Measurements from ENCODE around the gene C14orf119.

The C14orf119 gene

DNA sequence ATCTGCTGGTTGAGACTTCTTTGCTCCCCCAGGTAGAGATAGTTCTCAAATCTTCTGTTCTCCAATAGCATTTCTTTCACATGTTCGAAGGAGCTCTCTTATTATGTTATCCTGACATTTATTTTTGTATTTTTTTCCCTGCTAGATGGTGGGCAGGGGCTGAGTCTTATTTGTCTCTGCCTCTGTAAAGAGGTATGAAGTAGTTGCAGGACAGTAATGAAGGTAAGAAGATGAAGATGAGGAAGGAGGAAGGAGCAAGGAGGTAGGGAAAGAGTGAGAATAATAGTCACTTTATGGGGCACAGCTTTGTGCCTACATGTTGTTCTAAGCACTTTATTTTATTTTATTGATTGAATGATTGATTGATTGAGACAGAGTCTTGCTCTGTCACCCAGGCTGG lies 14.5 kb downstream of the C14orf119 start:
- no peak for DNase-seq (ENCODE audit: low read depth in 2 of 2)

DNA sequence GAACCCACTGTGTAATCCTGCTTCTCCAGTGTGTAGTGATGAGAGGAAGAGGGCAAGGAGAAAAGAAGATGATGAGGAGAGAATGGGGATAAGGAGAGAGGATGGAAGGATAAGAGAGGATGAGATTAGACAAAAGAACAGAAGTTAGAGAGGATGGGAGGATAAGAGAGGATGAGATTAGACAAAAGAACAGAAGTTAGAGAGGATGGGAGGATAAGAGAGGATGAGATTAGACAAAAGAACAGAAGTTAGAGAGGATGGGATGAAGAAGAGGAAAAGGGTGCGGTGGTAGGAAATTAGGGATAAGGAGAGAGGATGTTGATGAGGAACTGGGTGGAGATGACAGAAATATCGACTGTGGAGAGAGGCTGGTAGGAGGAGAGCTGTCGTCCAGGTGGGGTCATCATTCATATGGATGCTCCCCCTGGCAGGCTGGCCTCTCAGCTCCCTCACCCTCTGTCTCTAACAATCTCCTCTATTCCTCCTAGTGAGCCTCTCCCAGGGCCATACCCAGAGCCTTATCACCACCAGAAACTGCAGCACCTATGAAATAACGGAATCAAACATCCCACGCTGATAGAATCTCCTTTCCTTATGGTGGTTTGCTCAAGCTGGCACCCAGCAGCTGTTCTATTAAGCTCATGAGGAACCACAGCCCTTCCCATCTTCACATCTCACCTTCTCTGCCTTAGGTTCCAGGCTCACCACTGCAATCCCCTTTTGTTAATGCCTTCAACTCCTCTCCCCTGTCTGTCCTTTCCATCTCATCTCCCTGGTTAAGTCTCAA lies 15.5 kb downstream of the C14orf119 start:
- DNase-seq (ENCODE audit: low read depth in 2 of 2): no peak

DNA sequence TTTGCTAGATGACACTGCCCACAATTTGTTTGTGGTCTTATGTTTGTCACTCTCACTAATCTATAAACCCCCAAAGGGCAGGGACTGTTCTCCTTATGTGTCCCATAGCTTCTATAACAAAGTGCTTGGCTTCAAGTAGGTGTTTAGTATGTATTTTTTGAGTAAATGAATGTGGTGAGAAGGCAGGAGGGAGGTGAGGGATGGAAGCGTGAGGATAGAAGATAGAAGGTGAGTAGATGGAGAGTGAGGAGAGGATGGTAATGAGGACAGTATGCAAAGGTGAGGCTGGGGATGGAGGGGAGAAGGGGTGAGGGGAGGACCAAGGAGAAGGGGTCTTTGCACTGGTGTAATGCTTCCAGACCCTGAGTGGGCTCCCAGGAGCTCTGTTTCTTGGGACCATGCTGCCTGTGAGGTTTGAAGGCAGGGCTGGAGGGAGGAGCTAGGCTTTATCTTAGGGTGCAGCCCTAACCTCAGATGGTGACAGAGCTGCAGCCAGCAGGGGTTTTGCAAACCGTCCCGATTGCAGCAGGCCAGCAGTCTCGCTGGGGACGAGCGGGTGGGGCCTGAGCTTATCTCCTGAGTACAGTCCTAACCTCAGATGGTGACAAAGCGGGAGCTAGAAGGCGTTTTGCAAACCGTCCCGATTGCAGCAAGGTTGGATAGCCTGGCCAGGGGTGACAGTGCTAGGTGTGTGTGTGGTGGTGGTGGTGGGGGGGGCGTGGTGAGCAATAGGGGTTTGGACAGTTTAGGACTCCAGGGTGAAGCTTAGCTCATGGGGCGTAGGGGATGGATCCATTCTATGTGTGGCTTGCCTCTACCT lies 17.3 kb downstream of the C14orf119 start:
- DNase-seq (ENCODE audit: low read depth in 2 of 2): no peak

DNA sequence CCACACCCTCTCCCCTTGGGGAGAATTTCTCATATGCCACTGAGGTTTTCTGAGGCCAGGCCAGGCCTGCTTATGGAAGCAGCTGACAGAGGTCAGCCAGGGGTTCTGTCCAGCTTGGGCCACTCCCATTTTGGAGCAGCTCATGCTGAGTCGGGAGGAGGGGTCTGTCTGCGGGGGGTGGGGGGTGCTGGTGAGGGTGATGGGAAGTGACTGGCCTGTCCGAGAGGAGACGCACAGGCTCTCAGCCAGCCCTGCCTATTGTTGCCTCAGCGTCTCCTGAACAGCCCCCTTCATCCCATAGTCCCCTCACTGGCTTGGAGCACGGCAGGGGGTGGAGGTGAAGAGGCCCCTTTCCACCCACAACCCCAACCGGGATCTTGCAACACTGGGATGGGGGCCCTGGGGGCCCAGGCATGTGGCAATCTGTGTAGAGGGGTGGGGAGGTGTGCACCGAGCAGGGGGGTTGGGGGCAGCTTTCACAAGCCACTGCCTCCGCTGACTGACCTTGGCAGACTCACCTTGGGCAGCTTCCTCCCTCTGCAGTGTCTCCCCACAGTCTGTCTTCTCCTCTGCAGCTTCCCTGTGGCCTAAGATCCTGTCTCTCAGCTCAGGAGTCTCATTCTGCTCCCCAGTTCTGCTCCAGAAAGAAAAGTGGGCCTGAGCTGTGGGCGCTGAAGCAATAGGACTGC lies 18.3 kb downstream of the C14orf119 start:
- DNase-seq (ENCODE audit: low read depth in 2 of 2): no peak

DNA sequence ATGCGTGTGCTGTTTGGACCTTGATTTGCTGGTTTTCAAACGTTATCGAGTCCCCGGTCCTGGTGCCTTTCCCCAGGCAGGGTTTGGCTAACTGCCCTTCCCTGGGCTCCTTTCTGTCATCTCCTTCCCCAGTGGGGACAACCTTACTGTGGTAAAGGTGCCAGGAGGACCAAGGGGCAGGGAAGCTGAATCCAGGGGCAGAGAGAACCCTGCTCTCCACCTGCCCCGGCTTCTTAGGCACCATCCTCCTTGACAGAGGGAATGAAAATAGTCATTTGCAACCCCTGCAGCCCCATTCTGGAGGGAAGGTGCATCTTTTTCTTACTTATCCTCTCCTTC lies 18.8 kb downstream of the C14orf119 start:
- no peak for DNase-seq (ENCODE audit: low read depth in 2 of 2)

DNA sequence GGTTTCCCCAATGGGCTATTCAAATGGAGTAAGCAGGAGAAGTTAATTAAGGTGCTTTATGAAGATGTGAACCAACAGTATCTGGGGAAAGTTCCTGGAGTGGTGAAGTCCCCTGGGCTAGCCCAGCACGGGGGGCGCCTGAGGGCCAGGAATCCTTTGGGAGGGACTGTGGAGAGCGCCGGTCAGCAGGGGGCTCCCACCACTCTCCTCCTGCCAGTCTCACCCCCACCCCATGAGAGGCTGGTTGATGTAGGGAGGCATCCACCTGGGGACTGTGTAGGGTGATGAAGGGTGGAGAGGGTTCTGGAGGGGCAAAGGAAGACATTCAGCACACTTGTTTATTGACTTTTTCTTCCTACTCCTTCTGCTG lies 19.3 kb downstream of the C14orf119 start:
- no peak for DNase-seq (ENCODE audit: low read depth in 2 of 2)

DNA sequence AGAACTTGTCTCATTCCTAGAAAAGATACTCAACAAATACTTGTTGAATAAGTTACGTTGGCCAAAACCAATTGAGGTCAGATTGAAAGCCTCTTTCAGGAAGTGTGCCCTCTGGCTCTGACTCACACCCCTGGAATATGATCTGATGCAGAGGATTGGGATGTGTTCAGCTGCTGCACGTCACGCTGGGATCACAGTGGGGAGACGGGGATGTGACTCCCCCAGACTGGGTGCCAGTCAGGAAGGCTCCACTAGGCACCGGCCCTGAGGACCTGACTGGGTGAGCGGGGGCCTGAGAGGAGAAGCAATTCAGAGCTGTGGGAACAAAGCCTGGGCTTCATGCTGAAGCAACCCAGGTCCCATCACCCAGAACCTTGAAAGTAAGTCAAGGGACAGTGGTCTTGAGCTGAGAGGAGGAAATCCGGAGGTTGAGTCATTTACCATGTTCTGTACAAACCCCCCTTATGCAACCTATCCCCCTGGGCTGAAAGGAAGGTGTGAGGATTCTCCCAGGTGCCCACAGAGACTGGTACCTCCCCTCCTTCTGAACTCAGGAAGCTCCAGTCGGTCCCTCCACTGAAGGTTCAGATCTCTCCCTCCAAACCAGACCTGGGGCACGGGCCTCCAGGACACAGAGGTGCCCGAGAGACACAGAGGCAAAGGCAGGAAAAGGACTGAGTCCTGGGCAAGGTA lies 19.9 kb downstream of the C14orf119 start:
- no peak for DNase-seq (ENCODE audit: low read depth in 2 of 2)

DNA sequence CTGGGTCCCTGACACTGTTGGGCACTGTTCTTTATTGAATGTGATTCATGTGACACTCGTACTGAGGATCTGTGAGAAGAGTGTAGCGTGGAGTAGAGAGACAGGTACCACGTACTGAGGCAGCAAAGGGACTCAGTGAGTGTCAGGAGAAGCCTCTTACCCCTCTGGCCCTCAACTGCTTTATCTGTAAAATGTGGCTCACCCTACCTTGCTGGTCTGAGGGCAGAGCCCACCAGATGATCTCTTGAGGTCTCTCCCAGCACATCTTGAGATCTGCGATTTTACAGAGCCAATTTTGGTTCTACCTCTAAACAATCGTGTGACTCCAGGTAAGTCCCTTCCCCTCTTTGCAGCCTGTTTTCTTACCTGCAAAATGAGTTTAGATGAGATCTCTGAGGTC lies 20.6 kb downstream of the C14orf119 start:
- DNase-seq (ENCODE audit: low read depth in 2 of 2): no peak

DNA sequence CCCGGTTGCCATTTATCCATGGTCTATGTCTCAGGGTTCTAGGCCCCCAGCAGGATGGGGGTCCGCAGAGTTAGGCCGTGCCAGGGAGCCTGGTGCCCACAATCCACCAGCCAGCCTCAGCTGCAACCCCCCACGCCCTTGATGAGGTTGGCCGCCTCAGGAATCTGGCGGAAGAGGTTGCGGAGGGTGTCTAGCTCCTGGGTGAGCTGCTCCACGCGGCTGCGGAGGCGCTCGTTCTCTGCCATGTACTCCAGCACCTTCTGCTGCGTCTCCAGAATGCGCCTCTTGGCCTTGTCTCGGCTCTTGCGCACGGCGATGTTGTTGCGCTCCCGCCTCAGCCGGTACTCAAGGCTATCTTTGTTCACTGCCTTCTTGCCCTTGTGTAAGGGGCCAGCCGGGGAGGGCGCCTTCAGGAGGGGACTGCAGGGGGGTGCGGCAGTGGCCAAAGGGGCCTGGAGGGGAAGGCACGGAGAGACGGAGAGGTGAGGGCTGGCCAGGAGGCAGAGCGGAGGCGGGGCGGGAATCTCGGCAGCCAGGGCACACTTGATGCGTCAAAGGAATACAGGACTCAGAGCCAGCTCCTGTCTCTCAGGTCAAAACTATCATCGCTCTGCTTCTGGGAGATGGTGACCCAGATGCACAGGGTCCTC lies 22.2 kb downstream of the C14orf119 start:
- no peak for DNase-seq (ENCODE audit: low read depth in 2 of 2)

DNA sequence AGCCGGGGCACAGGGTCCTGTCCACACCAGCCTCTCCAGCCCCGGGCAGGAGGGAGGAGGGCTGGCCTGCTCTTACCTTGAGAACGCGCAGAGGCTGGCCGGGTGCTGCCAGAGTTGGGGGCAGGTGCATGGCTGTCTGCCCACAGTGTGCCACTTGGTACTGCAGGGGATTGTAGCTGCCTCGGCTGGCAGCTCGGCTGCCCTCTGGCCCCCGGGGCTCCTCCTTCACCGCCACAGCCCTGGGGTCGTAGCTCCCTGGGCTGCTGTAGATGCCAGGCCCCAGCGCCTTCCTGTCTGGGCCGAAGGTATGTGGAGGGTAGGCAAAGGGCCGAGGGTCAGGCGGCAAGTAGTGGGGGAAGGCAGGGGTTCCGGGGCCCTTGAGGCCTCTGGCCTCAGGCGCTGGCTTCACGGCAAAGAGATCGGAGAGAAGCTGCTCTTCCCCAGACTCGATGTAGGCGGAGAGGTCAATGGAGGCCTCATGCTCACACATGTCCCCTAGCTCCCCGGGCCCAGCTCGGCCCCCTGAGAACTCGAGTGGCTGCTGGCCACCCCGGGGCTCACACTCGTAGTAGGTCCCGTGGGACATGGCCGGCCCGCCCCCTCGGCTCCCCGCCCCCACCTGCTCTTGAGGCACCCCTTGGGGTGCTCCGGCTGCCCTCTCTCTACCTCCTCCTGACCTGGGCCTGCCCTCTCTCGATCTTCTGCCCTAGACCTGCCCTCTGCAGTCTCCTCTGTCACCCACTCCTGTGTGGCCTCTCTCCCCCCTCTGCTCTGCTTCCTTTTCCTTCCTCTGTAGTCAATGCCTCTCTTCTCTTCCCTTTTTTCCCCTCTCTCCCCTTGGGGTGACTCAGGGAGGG lies 23.4 kb downstream of the C14orf119 start, which contains the start of gene CEBPE:
Gene CEBPE (minus strand): TSS at position 750 of the 857 bp plus-strand sequence. CDS start 164 bp downstream, at position 586.
- DNase-seq (ENCODE audit: low read depth in 2 of 2): no peak

DNA sequence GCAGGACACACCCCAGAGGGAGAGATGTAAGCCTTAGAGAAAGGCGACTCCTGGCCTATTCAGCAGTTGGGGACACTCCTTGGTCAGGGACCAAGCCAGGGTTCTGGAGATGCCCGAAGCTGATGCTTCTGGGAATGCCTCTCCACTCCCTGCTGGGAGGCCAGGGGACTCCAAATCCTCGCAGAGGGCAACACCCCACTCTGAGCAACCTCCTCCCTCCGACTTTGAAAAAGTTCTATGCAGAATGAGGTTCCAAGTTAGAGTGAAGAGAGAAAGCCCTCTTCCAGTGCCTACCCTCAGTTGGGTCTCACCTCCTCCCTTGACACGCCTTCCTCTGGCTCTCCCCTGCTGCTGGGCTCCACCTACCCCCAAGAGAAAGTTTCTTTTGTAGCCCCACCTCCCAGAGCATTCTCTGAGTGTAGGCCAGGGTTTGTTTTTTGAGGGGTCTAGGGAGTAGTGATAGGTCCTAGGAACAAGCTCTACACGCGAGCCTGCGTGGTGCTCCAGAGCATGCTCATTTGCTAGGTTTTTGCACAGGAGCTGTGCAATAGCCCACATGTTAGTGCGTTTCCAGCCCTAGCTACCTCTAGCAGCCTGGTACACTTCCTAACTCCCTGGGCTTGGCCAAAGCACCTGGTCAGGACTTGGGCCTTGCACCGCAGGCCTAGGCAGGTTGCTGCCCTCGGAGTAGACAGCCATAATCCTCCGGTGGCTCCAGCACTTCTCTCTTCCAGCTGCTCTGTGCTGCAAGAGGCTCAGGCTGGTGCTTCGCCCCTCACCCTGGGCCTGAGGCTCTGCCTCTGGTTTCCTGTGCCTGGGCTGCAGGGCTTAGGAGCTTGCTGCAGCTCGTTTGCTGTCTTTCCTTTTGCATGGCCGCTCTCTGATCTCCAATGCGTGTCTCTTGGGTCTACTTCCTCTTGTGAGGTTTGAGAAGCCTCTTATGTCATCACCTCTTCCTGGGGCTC lies 24.3 kb downstream of the C14orf119 start:
- no peak for DNase-seq (ENCODE audit: low read depth in 2 of 2)

DNA sequence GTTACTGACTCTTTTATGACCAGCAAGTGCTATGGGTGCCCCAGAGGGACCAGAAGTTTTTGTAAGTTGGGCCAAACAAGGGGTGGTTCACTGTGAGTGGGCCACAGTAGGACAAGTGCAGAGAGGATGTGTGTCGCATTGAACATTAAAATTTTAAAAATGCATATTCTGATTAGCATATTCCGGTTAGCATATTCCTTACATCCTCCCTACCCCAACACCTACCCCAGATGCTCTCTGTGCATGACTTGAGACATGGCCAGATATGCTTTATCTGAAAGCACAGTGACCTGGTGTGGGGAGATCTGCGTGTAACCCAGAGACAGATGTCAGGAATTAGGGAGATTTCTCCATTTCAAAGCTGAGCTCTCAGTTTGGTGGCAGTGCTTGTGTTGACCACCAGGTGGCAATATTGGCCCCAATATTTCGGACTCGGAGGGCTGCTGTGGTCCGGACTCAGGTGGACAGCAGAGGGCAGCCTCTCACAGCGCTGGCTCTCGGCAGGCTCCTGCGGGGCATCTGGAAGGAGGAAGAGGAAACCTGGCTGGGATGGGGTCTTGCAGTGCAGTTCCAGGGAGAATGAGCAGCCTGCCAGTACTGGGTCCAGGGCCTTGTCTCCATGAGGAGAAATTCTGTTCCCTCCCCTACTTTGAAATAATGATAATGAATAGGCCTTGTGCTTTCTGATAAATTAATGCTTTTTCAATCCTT lies 25.4 kb downstream of the C14orf119 start:
- DNase-seq (ENCODE audit: low read depth in 2 of 2): peak; percentile 48 to 52

DNA sequence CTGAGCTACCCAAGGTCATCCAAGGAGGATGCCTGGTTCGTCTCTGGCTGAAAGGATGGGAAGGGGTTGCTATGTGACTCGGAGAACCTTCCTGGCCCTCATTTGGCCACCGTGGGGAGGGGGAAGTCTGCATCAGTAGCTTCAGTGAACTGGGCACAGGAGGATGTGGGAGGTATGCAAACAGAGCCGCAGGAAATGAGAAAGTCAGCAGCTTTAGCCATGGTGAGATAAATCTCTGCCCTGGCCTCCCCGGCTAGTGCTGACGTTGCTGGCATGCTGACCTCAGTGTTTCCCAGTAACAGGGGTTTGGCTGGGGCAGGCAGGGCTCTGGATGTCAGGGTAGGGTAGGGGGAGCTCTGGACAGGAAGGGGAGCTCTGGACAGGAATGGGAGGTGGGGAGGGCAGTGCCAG lies 26.1 kb downstream of the C14orf119 start:
- DNase-seq (ENCODE audit: low read depth in 2 of 2): no peak

DNA sequence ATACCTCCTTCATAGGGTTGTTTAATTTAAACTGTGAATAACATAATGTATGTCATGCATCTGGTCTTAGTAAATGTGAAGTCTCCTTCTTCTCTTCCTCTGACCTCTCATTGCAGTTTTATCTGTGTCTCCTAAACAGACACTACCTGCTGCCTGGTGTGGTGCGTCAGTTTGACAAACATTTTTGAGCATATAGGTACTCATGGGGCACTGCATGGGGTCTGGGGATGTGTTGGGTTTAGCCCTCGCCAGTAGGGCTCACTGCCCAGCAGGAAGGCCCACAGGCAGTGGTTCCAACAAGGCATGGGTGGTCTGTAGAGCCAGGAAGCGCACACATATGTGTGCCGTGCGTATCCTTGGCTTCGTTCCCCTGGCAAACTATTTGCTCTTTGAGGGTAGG lies 26.8 kb downstream of the C14orf119 start:
- DNase-seq (ENCODE audit: low read depth in 2 of 2): no peak

DNA sequence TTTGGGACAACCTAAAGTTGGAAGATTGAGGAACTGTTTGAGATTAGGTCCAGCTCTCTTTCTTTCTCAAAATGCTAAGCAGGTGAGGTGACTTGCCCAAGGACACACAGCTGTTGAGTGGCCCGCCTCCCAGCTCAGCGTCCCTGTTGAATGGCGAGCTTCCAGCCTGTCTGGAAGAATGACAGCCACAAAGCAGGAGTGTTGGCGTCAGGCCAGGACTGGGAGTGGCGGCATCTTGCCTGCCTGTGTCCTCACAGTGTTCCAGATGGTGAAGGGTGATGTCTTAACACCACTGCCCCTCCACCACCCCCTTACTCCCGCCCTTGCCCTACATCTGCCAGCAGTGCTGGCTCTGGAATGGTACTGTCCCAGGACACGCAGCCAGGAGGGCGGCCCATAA lies 28.1 kb downstream of the C14orf119 start:
- DNase-seq (ENCODE audit: low read depth in 2 of 2): no peak

DNA sequence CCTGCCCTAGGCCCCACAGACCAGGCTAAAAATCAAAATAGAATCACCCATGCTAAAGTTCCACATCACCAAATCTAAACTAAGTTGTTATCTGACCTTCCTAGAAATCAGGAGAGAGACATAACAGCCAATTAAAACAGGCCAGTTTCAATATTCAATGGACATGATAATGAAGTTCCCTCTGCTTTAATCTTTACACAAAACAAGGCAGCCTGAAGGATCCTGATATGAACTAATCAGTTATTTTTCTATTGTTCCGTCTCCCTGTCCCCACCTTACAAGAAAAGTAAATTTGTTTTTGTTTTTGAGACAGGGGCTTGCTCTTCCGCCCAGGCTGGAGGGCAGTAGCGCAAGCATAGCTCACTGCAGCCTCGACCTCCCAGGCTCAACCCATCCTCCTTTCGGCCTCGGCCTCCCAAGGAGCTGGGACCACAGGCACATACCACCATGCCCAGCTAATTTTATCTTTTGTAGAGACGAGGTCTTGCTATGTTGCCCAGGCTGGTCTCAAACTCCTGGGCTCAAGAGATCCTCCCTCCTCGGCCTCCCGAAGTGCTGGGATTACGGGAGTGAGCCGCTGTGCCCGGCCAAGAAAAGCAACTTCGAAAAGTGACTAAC lies 29.1 kb downstream of the C14orf119 start:
- no peak for DNase-seq (ENCODE audit: low read depth in 2 of 2)

DNA sequence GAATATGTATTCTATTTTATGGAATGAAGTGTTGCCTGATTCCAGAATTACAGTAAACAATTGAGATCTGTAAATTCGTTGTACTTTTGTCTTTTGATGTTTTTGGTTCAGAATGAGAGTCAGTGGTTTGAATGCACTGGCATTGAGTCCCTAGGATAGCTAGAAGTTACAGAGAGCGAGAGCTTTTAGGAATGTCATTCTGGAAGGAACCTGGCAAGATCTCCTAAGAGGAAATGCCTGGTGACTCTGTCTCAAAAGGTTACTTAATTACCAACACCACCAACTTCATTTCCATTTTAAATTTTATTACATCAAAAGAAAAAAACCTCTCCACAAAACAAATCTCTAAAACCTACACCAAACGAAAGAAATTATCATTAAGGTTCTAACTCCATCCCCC lies 29.7 kb downstream of the C14orf119 start:
- no peak for DNase-seq (ENCODE audit: low read depth in 2 of 2)

DNA sequence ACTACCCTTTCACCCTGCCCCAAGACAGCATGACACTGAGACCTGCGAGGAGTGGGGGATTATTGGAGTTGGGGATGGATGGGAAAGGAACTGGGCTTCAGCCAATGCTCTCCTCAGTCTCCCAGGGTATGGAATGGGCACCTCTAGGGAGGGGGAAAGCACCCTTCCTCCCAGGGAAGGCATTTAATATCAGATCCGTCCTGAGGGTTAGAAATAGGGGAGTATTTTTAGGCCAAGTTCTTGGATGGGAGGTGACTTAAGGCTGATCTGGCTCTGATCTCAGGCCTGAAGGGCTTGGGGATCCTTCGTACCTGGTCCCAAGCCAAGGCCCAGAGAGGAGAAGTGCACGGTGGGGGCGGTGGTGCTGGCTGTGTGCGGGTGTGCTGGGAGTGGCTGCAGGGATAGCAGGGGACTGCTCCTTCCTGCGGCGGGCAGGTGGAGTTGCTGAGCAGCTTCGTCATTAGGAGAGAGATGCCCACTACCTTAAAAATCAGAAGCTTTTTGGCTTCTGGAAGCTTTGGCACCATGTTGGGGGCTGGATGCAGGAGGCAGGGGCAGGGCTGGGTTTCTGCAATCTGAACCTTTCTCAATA lies 30.7 kb downstream of the C14orf119 start:
- DNase-seq (ENCODE audit: low read depth in 2 of 2): no peak

Measured in stimulated activated CD4-positive, alpha-beta T cell treated with anti-CD3 and anti-CD28 coated beads, Interleukin-1b, Interleukin-23, amount 100 ng/mL, for 1 hour (primary cell).